ENCODE results near the gene SAFB2. TPM values are rescaled to one million over a fixed set of nuclear protein-coding genes. Genes with fewer than 3 reads are reported as not detected.

Gene SAFB2
- total and polyA plus RNA-seq, 9 donors: 24.6 to 55.9 (median 45.0) TPM

GRCh38 chr19:5641171-5641570 is 18.6 kb upstream of the SAFB2 start:
- H3K4me3 ChIP-seq (ENCODE audit: low read length): no peak overlapping the region
- H3K4me1 ChIP-seq (ENCODE audit: control insufficient read depth, insufficient read depth, low read length): no peaks in the 10 kb centered on the region
- no peaks in the 10 kb centered on the region for H3K27me3 ChIP-seq (ENCODE audit: control insufficient read depth, insufficient read depth, low read length)
- no peak for DNase-seq
- WGBS (ENCODE audit: insufficient coverage): 77% methylated on average over 2 of the region's 4 CpGs
- H3K27ac ChIP-seq (ENCODE audit: low read length): no peak overlapping the region
- peaks cover 47% of the 10 kb centered on the region for H3K36me3 ChIP-seq (ENCODE audit: control insufficient read depth, insufficient read depth, low read length)
- H3K9me3 ChIP-seq (replicated peaks; ENCODE audit: control insufficient read depth, low read depth, low read length): no peaks in the 10 kb centered on the region

DNA sequence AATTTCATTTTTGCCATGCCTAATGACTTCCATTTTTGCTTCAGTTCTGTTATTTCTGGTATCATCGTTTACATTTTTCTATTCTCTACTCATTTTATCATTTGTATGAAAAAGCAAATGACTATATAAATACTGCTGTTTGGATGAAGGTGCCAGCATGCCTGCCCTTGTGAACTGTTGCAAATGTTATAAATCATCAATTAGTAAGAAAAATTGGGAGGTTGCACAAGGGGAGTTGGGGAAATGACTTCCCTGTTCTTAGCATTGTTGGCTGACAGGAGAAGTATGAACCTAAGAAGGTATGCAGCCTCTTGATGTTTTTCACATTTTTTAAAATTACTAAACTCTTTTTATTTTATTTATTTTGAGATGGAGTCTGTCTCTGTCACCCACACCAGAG is 15.4 kb upstream of the SAFB2 start:
- no peak overlapping the region for H3K27ac ChIP-seq (ENCODE audit: low read length)
- peaks cover 27% of the 10 kb centered on the region for H3K36me3 ChIP-seq (ENCODE audit: control insufficient read depth, insufficient read depth, low read length)

GRCh38 chr19:5635427-5635826 is 12.9 kb upstream of the SAFB2 start:
- Histone ChIP-seq H3K36me3 (ENCODE audit: control insufficient read depth, insufficient read depth, low read length) (peaks cover 14% of the 10 kb centered on the region), H3K4me1 (ENCODE audit: control insufficient read depth, insufficient read depth, low read length) (peaks cover 2% of the 10 kb centered on the region), H3K9me3 (replicated peaks; ENCODE audit: control insufficient read depth, low read depth, low read length) (no peaks in the 10 kb centered on the region), H3K27me3 (ENCODE audit: control insufficient read depth, insufficient read depth, low read length) (no peaks in the 10 kb centered on the region), H3K27ac (ENCODE audit: low read length) (no peak overlapping the region), H3K4me3 (ENCODE audit: low read length) (no peak overlapping the region)
- WGBS (ENCODE audit: insufficient coverage): 90% methylated on average over 4 of the region's 6 CpGs
- DNase-seq: no peak

More for the DNA sequence above, 15.4 kb upstream of the SAFB2 start:
- WGBS (ENCODE audit: insufficient coverage): no CpG with 5 or more reads among the region's 1 CpG
- no peak for DNase-seq
- Histone ChIP-seq H3K27me3 (ENCODE audit: control insufficient read depth, insufficient read depth, low read length) (no peaks in the 10 kb centered on the region), H3K4me3 (ENCODE audit: low read length) (no peak overlapping the region), H3K4me1 (ENCODE audit: control insufficient read depth, insufficient read depth, low read length) (no peaks in the 10 kb centered on the region), H3K9me3 (replicated peaks; ENCODE audit: control insufficient read depth, low read depth, low read length) (no peaks in the 10 kb centered on the region)

- no peak overlapping the region for H3K4me3 ChIP-seq (ENCODE audit: low read length)
- H3K4me1 ChIP-seq (ENCODE audit: control insufficient read depth, insufficient read depth, low read length): peaks cover 2% of the 10 kb centered on the region
- H3K36me3 ChIP-seq (ENCODE audit: control insufficient read depth, insufficient read depth, low read length): peaks cover 34% of the 10 kb centered on the region
- no peaks in the 10 kb centered on the region for H3K27me3 ChIP-seq (ENCODE audit: control insufficient read depth, insufficient read depth, low read length)
- 50% methylated on average over 1 of the region's 5 CpGs for WGBS (ENCODE audit: insufficient coverage)
- no peaks in the 10 kb centered on the region for H3K9me3 ChIP-seq (replicated peaks; ENCODE audit: control insufficient read depth, low read depth, low read length)
- DNase-seq: no peak
- no peak overlapping the region for H3K27ac ChIP-seq (ENCODE audit: low read length)
Observed at GRCh38 chr19:5632657-5633056, 10.1 kb upstream of the SAFB2 start.

GRCh38 chr19:5632241-5632612 is 9.7 kb upstream of the SAFB2 start:
- Histone ChIP-seq H3K27me3 (ENCODE audit: control insufficient read depth, insufficient read depth, low read length) (no peaks in the 10 kb centered on the region), H3K9me3 (replicated peaks; ENCODE audit: control insufficient read depth, low read depth, low read length) (no peaks in the 10 kb centered on the region), H3K36me3 (ENCODE audit: control insufficient read depth, insufficient read depth, low read length) (peaks cover 36% of the 10 kb centered on the region), H3K4me1 (ENCODE audit: control insufficient read depth, insufficient read depth, low read length) (peaks cover 5% of the 10 kb centered on the region), H3K27ac (ENCODE audit: low read length) (no peak overlapping the region), H3K4me3 (ENCODE audit: low read length) (no peak overlapping the region)
- WGBS (ENCODE audit: insufficient coverage): no CpG with 5 or more reads among the region's 4 CpGs
- no peak for DNase-seq

- 67% methylated on average over 1 of the region's 9 CpGs for WGBS (ENCODE audit: insufficient coverage)
- no peak for DNase-seq
- no peaks in the 10 kb centered on the region for H3K27me3 ChIP-seq (ENCODE audit: control insufficient read depth, insufficient read depth, low read length)
- peaks cover 41% of the 10 kb centered on the region for H3K36me3 ChIP-seq (ENCODE audit: control insufficient read depth, insufficient read depth, low read length)
- no peaks in the 10 kb centered on the region for H3K9me3 ChIP-seq (replicated peaks; ENCODE audit: control insufficient read depth, low read depth, low read length)
- no peak overlapping the region for H3K4me3 ChIP-seq (ENCODE audit: low read length)
- peaks cover 5% of the 10 kb centered on the region for H3K4me1 ChIP-seq (ENCODE audit: control insufficient read depth, insufficient read depth, low read length)
- H3K27ac ChIP-seq (ENCODE audit: low read length): peak overlapping the region; percentile 22
Observed at GRCh38 chr19:5631567-5632240, 9.1 kb upstream of the SAFB2 start.

DNA sequence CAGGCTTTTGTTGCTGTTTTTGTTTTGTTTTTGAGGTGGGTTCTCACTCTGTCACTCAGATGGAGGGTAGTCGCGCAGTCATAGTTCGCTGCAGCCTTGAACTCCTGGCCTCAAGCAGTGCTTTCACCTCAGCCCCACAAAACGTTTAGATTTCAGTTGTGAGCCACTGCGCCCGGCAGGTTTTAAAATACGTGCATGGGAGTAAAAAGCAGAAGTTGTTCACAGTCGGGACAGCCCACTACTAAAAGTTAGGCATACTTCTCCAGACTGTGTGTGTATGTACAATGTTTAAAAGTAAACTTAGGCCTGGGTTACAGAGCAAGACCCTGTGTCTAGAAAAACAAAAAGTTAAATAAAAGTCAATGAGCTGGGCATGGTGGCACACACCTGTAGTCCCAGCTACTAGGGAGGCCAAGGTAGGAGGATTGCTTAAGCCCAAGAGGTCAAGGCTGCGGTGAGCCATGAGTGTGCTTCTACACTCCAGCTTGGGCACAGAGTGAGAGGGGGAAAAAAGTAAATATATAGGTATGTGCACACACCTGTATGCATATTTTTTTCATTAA is 6.4 kb upstream of the SAFB2 start:
- Histone ChIP-seq H3K4me3 (ENCODE audit: low read length) (no peak overlapping the region), H3K4me1 (ENCODE audit: control insufficient read depth, insufficient read depth, low read length) (peaks cover 25% of the 10 kb centered on the region), H3K9me3 (replicated peaks; ENCODE audit: control insufficient read depth, low read depth, low read length) (no peaks in the 10 kb centered on the region), H3K36me3 (ENCODE audit: control insufficient read depth, insufficient read depth, low read length) (peaks cover 58% of the 10 kb centered on the region), H3K27ac (ENCODE audit: low read length) (no peak overlapping the region), H3K27me3 (ENCODE audit: control insufficient read depth, insufficient read depth, low read length) (no peaks in the 10 kb centered on the region)
- 80% methylated on average over 1 of the region's 9 CpGs for WGBS (ENCODE audit: insufficient coverage)
- DNase-seq: peak; percentile 16

DNA sequence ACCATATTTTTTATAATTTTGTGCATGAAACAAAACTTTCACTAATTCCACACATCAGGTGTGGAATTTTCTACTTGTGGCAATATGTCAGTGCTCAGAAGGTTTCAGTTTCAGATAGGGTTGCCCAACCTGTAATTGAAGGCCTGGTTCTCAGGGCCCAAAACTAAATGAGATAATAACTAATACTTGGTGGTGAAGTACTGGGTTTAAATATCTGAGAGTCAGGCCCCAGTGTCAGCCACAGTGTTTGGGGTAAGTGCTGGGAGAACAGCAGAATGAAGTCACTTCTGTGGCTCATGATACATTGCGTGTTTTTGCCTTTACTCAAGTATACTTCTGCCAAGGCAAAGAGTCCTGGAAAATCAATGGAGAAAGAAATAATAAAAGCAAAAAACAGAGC is 5.9 kb upstream of the SAFB2 start:
- DNase-seq: no peak
- no peaks in the 10 kb centered on the region for H3K9me3 ChIP-seq (replicated peaks; ENCODE audit: control insufficient read depth, low read depth, low read length)
- H3K4me1 ChIP-seq (ENCODE audit: control insufficient read depth, insufficient read depth, low read length): peaks cover 25% of the 10 kb centered on the region
- H3K27ac ChIP-seq (ENCODE audit: low read length): no peak overlapping the region
- no peaks in the 10 kb centered on the region for H3K27me3 ChIP-seq (ENCODE audit: control insufficient read depth, insufficient read depth, low read length)
- peaks cover 58% of the 10 kb centered on the region for H3K36me3 ChIP-seq (ENCODE audit: control insufficient read depth, insufficient read depth, low read length)
- no CpG with 5 or more reads among the region's 1 CpG for WGBS (ENCODE audit: insufficient coverage)
- H3K4me3 ChIP-seq (ENCODE audit: low read length): no peak overlapping the region

GRCh38 chr19:5627395-5627904 is 4.9 kb upstream of the SAFB2 start:
- Histone ChIP-seq H3K4me1 (ENCODE audit: control insufficient read depth, insufficient read depth, low read length) (peaks cover 25% of the 10 kb centered on the region), H3K4me3 (ENCODE audit: low read length) (no peak overlapping the region), H3K9me3 (replicated peaks; ENCODE audit: control insufficient read depth, low read depth, low read length) (no peaks in the 10 kb centered on the region), H3K27ac (ENCODE audit: low read length) (no peak overlapping the region), H3K36me3 (ENCODE audit: control insufficient read depth, insufficient read depth, low read length) (peaks cover 54% of the 10 kb centered on the region), H3K27me3 (ENCODE audit: control insufficient read depth, insufficient read depth, low read length) (no peaks in the 10 kb centered on the region)
- peak; percentile 74 for DNase-seq
- WGBS (ENCODE audit: insufficient coverage): 53% methylated on average over 4 of the region's 6 CpGs

- Histone ChIP-seq H3K4me1 (ENCODE audit: control insufficient read depth, insufficient read depth, low read length) (peaks cover 31% of the 10 kb centered on the region), H3K27ac (ENCODE audit: low read length) (no peak overlapping the region), H3K27me3 (ENCODE audit: control insufficient read depth, insufficient read depth, low read length) (no peaks in the 10 kb centered on the region), H3K9me3 (replicated peaks; ENCODE audit: control insufficient read depth, low read depth, low read length) (no peaks in the 10 kb centered on the region), H3K36me3 (ENCODE audit: control insufficient read depth, insufficient read depth, low read length) (peaks cover 59% of the 10 kb centered on the region), H3K4me3 (ENCODE audit: low read length) (no peak overlapping the region)
- 75% methylated on average over 12 of the region's 12 CpGs for WGBS (ENCODE audit: insufficient coverage)
- DNase-seq: no peak
Observed at GRCh38 chr19:5625641-5626040, 3.1 kb upstream of the SAFB2 start.

Data from muscle of leg (tissue), 11 donors.